ENCODE measurements around the gene DEK.

DNA sequence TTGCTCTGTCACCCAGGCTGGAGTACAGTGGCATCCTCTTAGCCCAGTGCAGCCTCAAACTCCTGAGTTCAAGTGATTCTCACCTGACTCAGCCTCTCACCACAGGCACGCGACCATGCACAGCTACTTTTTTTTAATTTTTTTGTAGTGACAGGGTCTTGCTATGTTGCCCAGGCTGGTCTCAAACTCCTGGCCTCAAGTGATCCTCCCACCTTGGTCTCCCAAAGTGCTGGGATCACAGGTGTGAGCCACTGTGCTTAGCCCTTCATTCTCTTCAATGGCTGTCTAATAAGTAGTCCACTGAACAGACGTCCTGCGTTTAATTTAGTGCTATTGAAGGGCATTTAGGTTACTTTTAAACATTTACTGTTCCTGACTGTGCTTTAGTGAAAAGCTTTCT lies 81.8 kb downstream of the DEK start:
- TF ChIP-seq, protein P1, sequence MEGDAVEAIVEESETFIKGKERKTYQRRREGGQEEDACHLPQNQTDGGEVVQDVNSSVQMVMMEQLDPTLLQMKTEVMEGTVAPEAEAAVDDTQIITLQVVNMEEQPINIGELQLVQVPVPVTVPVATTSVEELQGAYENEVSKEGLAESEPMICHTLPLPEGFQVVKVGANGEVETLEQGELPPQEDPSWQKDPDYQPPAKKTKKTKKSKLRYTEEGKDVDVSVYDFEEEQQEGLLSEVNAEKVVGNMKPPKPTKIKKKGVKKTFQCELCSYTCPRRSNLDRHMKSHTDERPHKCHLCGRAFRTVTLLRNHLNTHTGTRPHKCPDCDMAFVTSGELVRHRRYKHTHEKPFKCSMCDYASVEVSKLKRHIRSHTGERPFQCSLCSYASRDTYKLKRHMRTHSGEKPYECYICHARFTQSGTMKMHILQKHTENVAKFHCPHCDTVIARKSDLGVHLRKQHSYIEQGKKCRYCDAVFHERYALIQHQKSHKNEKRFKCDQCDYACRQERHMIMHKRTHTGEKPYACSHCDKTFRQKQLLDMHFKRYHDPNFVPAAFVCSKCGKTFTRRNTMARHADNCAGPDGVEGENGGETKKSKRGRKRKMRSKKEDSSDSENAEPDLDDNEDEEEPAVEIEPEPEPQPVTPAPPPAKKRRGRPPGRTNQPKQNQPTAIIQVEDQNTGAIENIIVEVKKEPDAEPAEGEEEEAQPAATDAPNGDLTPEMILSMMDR (conservative IDR thresholded peaks at IDR 0.05) = no peak
- no peak for TF ChIP-seq EZH2 (IDR thresholded peaks at IDR 0.05; ENCODE audit: low read depth)

All from PC-9 (cell line).